GM19467 (cell line): Measurements from ENCODE around the gene MKRN1.
"Not testable (repeated sequence)": the region's sequence is repeated elsewhere in the genome, so short reads cannot be mapped to it uniquely, and the experiment has no call there.

Experiments
- ATAC-seq: cut with Tn5 transposase; IDR thresholded peaks from one replicate; pipeline ENCODE4 v1.9.1; 2021; ENCODE audit warnings: mild to moderate bottlenecking, moderate library complexity; ENCODE audit not compliant: unreplicated experiment

Gene MKRN1

GRCh38 chr7:140440593-140440992 lies 38.7 kb downstream of the MKRN1 start:
- no peak for ATAC-seq

GRCh38 chr7:140439359-140439758 lies 39.9 kb downstream of the MKRN1 start:
- no peak for ATAC-seq

DNA sequence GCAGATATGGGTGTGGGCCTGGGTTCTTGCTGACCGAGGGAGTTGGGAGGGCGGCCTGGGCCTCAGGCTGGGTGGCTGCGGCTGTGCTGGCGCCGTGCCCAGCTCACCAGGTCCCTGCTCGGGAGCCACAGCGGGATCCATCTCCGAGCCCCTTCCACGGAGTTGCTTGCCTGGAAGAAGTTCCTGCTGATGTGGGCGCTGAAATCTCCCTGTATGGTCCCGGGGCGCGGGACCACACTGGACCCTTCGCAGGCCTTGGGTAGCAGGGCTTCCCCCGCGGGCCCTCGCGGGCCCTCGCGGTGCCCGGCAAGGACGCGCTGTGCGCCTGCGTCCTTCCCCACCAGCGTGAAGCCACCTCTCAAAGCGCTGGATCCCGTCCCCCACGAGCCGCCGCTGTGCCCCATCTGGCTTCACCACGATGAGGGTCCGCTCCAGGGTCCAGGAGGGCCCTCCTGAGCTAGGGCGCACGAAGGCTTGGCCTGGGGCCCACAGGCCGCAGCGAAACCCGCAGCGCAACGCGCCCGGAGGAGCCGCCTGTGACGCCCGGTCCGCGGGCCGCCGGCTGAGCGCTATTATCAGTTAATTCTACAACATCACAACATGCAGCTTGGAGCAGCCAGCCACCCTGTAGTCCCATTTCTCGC lies 43.9 kb downstream of the MKRN1 start:
- ATAC-seq = no peak

DNA sequence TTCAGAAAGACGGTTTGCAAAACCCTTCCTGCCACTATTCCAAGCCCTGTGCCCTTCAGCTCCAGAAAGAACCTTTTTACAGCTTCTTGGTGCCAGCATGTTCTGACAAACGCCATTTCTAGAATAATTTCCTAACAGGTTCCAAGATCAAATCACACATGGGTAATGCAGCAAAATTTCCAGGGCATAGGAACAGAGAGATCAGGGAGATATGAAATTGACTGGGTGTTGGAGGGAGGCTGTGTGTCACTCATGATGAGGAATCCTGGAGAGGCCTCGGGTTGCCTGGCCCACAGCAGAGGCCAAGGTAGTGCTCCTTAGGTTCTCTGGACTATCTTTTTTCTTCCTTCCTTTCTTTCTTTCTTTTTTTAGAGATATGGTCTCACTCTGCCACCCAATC lies 45.9 kb downstream of the MKRN1 start:
- ATAC-seq = no peak

- no peak for ATAC-seq
These were observed 53.2 kb downstream of the MKRN1 start for GRCh38 chr7:140426130-140426529.

GRCh38 chr7:140425718-140426117 lies 53.6 kb downstream of the MKRN1 start:
- no peak for ATAC-seq

DNA sequence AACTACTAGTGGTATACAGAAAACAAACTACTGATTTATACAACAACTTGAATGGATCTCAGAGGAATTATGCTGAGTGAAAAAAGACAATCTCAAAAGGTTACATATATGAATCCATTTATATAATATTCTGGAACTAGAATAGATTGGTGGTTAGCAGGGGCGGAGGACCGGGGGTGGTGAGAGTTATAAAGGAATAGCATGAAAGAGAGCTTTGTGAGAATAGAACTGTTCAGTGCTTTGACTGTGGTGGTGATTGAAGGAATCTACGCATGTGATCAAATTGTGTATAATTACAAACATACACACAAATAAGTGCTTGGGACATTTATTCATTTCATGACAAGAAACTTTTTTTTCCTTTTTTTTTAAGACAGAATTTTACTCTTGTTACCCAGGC lies 55.8 kb downstream of the MKRN1 start:
- ATAC-seq = no peak

DNA sequence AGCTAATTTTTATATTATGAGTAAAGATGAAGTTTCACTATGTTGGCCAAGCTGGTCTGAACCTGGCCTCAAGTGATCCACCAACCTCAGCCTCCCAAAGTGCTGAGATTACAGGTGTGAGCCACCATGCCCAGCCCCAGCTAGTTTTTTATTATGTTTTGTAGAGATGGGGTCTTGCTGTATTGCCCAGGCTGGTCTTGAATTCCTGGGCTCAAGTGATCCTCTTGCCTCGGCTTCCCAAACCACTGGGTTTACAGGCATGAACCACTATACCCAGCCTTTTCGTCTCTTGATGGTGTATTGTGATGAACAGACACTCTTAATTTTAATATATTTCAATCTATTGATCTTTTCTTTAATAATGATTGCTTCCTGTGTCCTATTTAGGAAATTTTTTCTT lies 57.8 kb downstream of the MKRN1 start:
- no peak for ATAC-seq

GRCh38 chr7:140418653-140419052 lies 60.7 kb downstream of the MKRN1 start:
- ATAC-seq = no peak

DNA sequence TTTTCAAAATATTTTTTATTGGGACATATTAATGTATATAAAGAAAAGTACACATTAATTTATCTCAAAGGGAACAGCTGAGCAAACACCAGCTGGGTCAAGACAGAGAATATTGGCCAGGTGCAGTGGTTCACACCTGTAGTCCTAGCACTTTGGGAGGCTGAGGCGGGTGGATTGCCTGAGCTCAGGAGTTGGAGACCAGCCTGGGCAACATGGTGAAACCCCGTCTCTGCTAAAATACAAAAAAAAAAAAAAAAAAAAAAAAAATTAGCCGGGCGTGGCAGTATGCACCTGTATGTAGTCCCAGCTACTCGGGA lies 61.2 kb downstream of the MKRN1 start:
- not testable (repeated sequence) for ATAC-seq

DNA sequence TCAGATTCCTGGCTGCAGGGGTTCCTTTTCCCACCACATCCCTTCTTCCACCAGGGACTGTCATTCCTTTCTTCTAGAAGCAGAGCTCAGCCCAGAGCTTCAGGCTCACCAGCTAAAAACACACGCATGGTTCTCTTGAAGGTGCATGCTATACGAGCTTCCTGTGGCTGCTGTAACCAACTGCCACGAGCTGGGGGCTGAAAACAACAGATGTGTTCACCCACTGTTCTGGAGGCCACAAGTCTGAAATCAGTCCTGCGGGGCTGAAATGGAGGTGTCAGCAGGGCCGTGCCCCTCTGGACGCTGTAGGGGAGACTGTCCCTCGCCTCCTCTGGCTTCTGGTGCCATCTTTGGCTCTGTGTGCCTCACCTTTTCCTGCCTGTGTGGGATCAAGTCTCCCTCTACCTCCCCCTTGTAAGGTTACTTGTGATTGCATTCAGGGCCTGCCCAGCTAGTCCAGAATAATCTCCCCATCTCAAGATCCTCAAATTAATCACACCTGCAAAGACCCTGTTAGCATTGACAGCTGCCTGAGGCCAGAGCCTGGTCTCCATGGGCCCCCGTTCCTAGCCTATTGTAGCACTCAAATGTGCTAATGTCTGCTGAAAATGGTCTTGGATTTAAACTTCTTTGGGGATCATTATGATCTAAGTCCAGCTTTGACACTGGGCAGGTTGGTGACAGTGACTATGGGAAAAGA lies 61.7 kb downstream of the MKRN1 start:
- ATAC-seq = no peak

DNA sequence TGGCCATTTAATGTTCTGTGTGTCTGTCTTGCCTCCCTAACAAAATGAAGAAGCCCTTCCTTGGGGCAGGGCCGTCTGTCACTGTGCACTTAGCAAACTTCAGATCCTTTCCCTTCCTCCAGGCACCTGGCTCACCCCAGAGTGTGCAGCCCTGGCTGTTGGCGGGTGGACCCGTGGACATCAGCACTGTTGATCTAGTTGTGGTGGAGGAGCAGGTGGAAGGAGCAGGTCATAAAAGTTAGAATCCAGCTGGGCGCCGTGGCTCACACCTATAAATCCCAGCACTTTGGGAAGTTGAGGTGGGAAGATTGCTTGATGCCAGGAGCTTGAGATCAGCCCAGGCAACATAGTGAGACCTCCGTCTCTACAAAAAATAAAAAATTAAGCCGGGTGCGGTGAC lies 62.7 kb downstream of the MKRN1 start:
- no peak for ATAC-seq

DNA sequence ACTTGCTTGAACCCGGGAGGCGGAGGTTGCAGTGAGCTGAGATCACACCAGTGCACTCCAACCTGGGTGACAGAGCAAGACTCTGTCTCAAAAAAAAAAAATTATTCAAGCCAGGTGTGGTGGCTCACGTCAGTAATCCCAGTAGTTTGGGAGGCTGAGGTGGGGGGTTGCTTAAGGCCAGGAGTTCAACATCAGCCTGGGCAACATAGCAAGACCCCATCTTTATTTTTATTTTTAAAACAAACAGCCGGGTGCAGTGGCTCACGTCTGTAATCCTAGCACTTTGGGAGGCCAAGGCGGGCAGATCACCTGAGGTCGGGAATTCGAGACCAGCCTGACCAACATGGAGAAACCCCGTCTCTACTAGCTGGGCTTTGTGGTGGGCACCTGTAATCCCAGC lies 63.5 kb downstream of the MKRN1 start:
- ATAC-seq = not testable (repeated sequence)

DNA sequence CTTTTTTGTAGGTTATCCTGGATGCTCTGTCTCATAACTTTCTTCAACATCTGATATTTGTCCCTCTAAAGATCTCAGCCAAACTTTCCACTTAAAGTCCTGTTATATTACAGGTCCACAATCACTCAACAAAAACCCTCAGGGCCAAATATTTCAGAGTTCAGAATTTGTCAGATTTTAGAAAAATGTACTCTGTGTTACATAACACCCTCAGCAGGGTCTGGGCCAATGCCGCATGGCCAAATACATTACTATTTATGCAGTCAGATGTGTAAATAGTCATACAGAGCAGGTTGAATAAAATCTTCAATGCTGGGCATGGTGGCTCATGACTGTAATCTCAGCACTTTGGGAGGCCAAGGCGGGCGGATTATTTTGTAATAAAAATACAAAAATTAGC lies 63.9 kb downstream of the MKRN1 start:
- ATAC-seq = no peak

DNA sequence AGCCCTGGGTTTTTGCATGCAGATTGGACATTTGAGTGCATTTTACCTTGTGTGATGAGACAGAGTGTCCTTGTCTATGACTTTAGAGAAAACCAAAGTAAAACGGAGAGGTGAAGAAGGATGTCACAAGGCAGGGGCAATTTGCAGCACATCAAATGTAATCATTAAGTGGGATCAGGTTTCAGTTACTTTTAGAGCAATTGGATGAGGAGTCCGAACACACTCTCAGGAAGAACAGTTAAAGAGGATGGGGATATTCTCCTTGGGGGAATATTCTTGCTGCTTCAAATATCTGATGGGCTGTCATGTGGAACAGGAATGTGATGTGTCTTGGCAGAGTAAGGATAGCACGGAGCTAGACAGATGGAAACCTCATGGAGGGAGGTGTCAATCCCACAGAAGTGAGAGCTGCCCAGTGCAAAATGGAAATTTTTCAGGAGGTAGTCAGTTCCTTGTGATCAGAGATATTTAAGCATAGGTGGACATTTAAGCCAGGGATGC lies 74.7 kb downstream of the MKRN1 start:
- ATAC-seq = no peak

GRCh38 chr7:140403878-140404564 lies 75.3 kb downstream of the MKRN1 start, which contains the start of gene RAB19:
RAB19 (plus strand) TSS chr7:140404058; CDS start chr7:140407647, 3,589 bp downstream.
- ATAC-seq = no peak
